Erythroblast (primary cell): ENCODE results near the gene TAS2R3.

Source experiments
- GATA1 ChIP-seq: IDR thresholded peaks from 2 replicates; pipeline ENCODE4 v1.6.1; 2011; ENCODE audit warnings: low read depth, mild to moderate bottlenecking, control low read depth, low read length, moderate library complexity
- POLR2A ChIP-seq: IDR thresholded peaks from 2 replicates; pipeline ENCODE4 v1.6.1; 2011; ENCODE audit warnings: mild to moderate bottlenecking, low read length

DNA sequence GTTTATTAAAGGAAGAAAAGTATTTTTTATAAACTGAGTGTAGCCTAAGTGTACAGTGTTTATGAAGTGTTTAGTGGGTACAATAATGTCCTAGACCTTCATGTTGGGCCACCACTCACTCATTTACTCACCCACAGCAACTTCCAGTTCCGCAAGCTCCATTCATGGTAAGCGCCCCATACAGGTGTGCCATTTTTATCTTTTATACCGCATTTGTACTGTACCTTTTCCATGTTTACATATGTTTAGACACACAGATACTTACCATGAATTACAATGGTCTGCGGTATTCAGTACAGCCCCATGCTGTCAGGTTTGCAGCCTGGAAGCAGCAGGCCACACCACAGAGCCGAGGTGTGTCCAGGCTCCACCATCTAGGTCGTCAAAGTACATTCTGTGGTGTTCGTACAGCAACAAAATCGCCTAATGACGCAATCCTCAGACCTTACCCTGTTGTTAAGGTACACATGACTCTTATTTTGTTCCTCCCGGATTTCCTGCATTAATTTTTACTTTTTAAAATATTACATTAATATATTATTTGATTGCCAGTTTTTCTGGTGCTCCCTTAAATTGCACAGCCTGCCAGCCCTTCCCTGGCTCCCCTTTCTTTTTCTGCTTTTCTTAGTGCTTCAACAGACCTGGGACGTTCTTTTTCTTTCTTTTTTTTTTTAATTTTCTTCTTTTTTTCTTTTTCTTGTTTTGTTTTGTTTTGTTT is 26.6 kb upstream of the TAS2R3 start:
- TF ChIP-seq POLR2A (no peak), GATA1 (no peak)
